ENCODE data around the gene PLSCR3.

- no peak for TF ChIP-seq CTCF (IDR thresholded peaks at IDR 0.05; ENCODE audit: low read depth, low read length)
- TF ChIP-seq EZH2phosphoT487 (IDR thresholded peaks at IDR 0.05; ENCODE audit: low read depth), result no peak
These were observed 41.3 kb downstream of the PLSCR3 start for GRCh38 chr17:7352910-7353635.
